Uterus (tissue), 2 donors: ENCODE results near the gene KRTAP5-7.

ENCODE experiments used
- POLR2A ChIP-seq, 2 donors: fragments of 450-650 bp; IDR thresholded peaks; one replicate each; pipeline ENCODE4 v1.6.1; 2016; ENCODE audit warnings: antibody characterized with exemption in 2 of 2, mild to moderate bottlenecking in 1 of 2, moderate library complexity in 1 of 2
- TF ChIP-seq, protein P1 (sequence below), 4 experiments: fragments of 200-600 bp in 2 of 4; fragments of 450-650 bp in 2 of 4; sonication (generic) in 2 of 4; IDR thresholded peaks; one replicate each; pipeline ENCODE4 v1.5.1; 2016 to 2019; ENCODE audit warnings: antibody characterized with exemption in 4 of 4, mild to moderate bottlenecking in 2 of 4, moderate library complexity in 1 of 4

DNA sequence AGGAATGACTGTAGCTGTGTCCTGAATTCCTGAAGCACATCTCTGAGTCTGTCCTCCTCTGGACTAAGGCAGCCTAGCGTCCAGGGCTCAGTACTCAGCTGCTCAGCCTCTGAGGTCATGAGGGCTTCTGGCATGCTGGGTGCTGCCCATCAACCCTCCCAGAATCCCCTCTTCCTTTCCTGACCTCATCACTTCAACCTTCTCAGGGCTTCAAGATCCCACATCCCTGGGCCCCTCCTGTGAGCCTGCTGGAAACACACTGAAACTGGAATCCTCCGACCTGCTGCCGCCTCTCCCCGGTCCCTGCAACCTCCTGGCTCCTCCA is 11.6 kb downstream of the KRTAP5-7 start:
- TF ChIP-seq, protein P1, sequence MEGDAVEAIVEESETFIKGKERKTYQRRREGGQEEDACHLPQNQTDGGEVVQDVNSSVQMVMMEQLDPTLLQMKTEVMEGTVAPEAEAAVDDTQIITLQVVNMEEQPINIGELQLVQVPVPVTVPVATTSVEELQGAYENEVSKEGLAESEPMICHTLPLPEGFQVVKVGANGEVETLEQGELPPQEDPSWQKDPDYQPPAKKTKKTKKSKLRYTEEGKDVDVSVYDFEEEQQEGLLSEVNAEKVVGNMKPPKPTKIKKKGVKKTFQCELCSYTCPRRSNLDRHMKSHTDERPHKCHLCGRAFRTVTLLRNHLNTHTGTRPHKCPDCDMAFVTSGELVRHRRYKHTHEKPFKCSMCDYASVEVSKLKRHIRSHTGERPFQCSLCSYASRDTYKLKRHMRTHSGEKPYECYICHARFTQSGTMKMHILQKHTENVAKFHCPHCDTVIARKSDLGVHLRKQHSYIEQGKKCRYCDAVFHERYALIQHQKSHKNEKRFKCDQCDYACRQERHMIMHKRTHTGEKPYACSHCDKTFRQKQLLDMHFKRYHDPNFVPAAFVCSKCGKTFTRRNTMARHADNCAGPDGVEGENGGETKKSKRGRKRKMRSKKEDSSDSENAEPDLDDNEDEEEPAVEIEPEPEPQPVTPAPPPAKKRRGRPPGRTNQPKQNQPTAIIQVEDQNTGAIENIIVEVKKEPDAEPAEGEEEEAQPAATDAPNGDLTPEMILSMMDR (IDR thresholded peaks at IDR 0.05) = no peak
- no peak for TF ChIP-seq POLR2A (IDR thresholded peaks at IDR 0.05)
